SK-N-SH treated with all-trans-retinoic acid at 6 μM for 48 hours (cell line): Measurements from ENCODE around the gene ZEB2.

Experiments used
- ATAC-seq: fragments of 200-7000 bp; cut with Tn5 transposase; 3 replicates; pipeline ENCODE4 v1.9.1; 2020; ENCODE audit warnings: mild to moderate bottlenecking, moderate library complexity
- ARNTL ChIP-seq: fragments of 450-650 bp; formaldehyde crosslinking; IDR thresholded peaks from 2 replicates; pipeline ENCODE4 v1.5.0; 2020; ENCODE audit warnings: low read depth, mild to moderate bottlenecking, moderate library complexity, borderline replicate concordance
- CSDC2 ChIP-seq: fragments of 250-450 bp; sonication (Bioruptor Pico); IDR thresholded peaks from 2 replicates; pipeline ENCODE4 v1.5.0; 2020; ENCODE audit warnings: mild to moderate bottlenecking, moderate library complexity
- CSRNP3 ChIP-seq: fragments of 250-450 bp; sonication (Bioruptor Pico); IDR thresholded peaks from 2 replicates; pipeline ENCODE4 v1.5.1; 2021; ENCODE audit warnings: mild to moderate bottlenecking, moderate library complexity
- ISL1 ChIP-seq: fragments of 250-450 bp; sonication (Bioruptor Pico); IDR thresholded peaks from 2 replicates; pipeline ENCODE4 v2.1.2; 2022; ENCODE audit warnings: mild to moderate bottlenecking, moderate library complexity
- OSR1 ChIP-seq: fragments of 250-450 bp; sonication (Bioruptor Pico); IDR thresholded peaks from 2 replicates; pipeline ENCODE4 v1.8.0; 2022; ENCODE audit warnings: moderate library complexity, mild to moderate bottlenecking, inconsistent platforms
- PATZ1 ChIP-seq: fragments of 250-450 bp; sonication (Bioruptor Pico); IDR thresholded peaks from 2 replicates; pipeline ENCODE4 v1.8.0; 2020; ENCODE audit warnings: mild to moderate bottlenecking, moderate library complexity, borderline replicate concordance
- POU6F1 ChIP-seq: fragments of 250-450 bp; sonication (Bioruptor Pico); IDR thresholded peaks from 2 replicates; pipeline ENCODE4 v1.8.0; 2021; ENCODE audit warnings: low read depth, mild to moderate bottlenecking, moderate library complexity, borderline replicate concordance
- RARB ChIP-seq: fragments of 250-450 bp; sonication (Bioruptor Pico); IDR thresholded peaks from 2 replicates; pipeline ENCODE4 v1.8.0; 2021; ENCODE audit warnings: mild to moderate bottlenecking, moderate library complexity
- SNAI2 ChIP-seq: fragments of 250-450 bp; sonication (Bioruptor Pico); IDR thresholded peaks from 2 replicates; pipeline ENCODE4 v1.5.0; 2020; ENCODE audit warnings: mild to moderate bottlenecking, moderate library complexity
- TOX ChIP-seq: fragments of 250-450 bp; sonication (Bioruptor Pico); IDR thresholded peaks from 2 replicates; pipeline ENCODE4 v1.8.0; 2021; ENCODE audit warnings: mild to moderate bottlenecking, moderate library complexity, borderline replicate concordance
- TSHZ2 ChIP-seq: fragments of 250-450 bp; sonication (Bioruptor Pico); IDR thresholded peaks from 2 replicates; pipeline ENCODE4 v1.5.0; 2020; ENCODE audit warnings: mild to moderate bottlenecking, moderate library complexity
- ZC3H10 ChIP-seq: fragments of 250-450 bp; sonication (Bioruptor Pico); IDR thresholded peaks from 2 replicates; pipeline ENCODE4 v1.5.1; 2021; ENCODE audit warnings: mild to moderate bottlenecking, moderate library complexity
- ZFP3 ChIP-seq: fragments of 250-450 bp; sonication (Bioruptor Pico); IDR thresholded peaks from 2 replicates; pipeline ENCODE4 v1.5.0; 2020; ENCODE audit warnings: mild to moderate bottlenecking, moderate library complexity
- ZFP30 ChIP-seq: fragments of 450-650 bp; formaldehyde crosslinking; IDR thresholded peaks from 2 replicates; pipeline ENCODE4 v1.5.0; 2022; ENCODE audit warnings: mild to moderate bottlenecking, moderate library complexity
- ZNF565 ChIP-seq: fragments of 450-650 bp; formaldehyde crosslinking; conservative IDR thresholded peaks from 2 replicates; pipeline ENCODE4 v1.5.0; 2020; ENCODE audit warnings: low read depth, mild to moderate bottlenecking, moderate library complexity
- ZNF70 ChIP-seq: fragments of 450-650 bp; formaldehyde crosslinking; IDR thresholded peaks from 2 replicates; pipeline ENCODE4 v1.5.0; 2020; ENCODE audit warnings: mild to moderate bottlenecking, moderate library complexity

The ZEB2 gene

GRCh38 chr2:144361742-144362141 is 158.2 kb downstream of the ZEB2 start:
- TF ChIP-seq ZNF565 (CRISPR knock-in tag) (no peak), TOX (CRISPR knock-in tag) (no peak), OSR1 (CRISPR knock-in tag) (no peak), ZC3H10 (no peak), RARB (CRISPR knock-in tag) (no peak), ZFP30 (CRISPR knock-in tag) (no peak), TSHZ2 (CRISPR knock-in tag) (no peak), ZFP3 (CRISPR knock-in tag) (no peak), PATZ1 (CRISPR knock-in tag) (no peak)
- no peak for ATAC-seq

- TF ChIP-seq ZNF70 (CRISPR knock-in tag) (no peak), SNAI2 (CRISPR knock-in tag) (no peak), CSRNP3 (CRISPR knock-in tag) (no peak), ZC3H10 (no peak), ISL1 (CRISPR knock-in tag) (no peak), ZFP3 (CRISPR knock-in tag) (no peak), PATZ1 (CRISPR knock-in tag) (no peak), ZNF565 (CRISPR knock-in tag) (no peak), ZFP30 (CRISPR knock-in tag) (no peak), TSHZ2 (CRISPR knock-in tag) (no peak), POU6F1 (CRISPR knock-in tag) (no peak), ARNTL (CRISPR knock-in tag) (no peak), RARB (CRISPR knock-in tag) (no peak), CSDC2 (CRISPR knock-in tag) (no peak)
- no peak for ATAC-seq
Measured at GRCh38 chr2:144359684-144360083, 160.2 kb downstream of the ZEB2 start.
